NCI-H1417 (cell line): Measurements from ENCODE around the gene CARNS1.
"Not testable (repeated sequence)": the region's sequence is repeated elsewhere in the genome, so short reads cannot be mapped to it uniquely, and the experiment has no call there.

Experiments
- DNase-seq, 3 experiments: peaks; one replicate each; lab custom pipeline; 2025; lab: John Stamatoyannopoulos, UW

CARNS1 gene

DNA sequence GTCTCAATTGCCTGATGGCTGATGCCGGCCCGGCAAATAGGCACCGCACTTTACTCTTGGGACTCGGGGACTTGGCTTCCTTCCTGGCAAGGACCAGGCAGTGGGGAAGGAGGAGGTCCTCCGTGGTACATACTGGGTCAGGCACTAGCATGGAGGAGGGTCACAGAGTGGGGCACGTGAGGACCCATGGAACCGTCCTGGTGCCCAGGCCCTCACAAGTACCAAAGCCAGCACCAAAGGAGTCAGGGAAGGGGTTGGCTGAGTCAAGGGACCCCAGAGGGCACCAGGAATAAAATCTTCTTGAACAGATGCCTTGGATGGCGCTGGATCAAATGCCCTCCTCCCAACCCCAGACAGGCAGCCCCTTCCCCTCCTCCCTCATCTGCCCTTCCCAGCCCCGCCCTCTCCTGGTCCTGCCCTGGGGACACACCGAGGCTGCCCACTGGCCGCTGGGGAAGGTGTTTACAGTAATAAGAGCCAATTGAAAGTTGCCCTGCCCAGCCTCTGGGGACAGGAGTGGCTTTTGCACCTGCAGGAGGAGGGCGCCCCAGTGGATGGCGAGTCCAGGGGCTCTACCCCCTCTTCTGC, 5.6 kb upstream of the CARNS1 start:
- peak in 2 of 3 experiments; percentile 49 to 53 for DNase-seq

DNA sequence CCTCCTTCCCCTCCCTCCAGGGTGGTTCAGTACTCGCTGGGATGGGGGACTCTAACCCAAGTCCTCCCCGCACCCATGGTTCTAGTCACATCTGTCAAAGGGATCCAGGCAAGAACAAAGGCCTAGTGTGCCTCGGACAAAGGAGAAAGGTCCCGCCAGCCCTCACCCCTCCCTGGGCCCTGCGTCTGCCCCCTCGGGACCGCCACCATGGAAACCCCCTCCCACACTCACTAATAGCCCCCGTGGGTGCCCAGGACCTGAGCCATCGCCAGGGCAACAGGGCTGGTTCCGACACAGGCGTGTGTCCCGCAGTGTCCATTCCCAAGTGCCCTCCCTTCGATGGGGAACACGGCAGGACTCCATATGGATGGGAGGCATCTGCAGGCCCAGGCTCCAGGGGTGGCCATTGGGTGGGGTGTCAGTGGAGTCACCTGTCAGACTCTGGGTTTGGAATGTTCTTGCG, 5.1 kb upstream of the CARNS1 start:
- peak in 1 of 3 experiments; percentile 21 for DNase-seq

DNA sequence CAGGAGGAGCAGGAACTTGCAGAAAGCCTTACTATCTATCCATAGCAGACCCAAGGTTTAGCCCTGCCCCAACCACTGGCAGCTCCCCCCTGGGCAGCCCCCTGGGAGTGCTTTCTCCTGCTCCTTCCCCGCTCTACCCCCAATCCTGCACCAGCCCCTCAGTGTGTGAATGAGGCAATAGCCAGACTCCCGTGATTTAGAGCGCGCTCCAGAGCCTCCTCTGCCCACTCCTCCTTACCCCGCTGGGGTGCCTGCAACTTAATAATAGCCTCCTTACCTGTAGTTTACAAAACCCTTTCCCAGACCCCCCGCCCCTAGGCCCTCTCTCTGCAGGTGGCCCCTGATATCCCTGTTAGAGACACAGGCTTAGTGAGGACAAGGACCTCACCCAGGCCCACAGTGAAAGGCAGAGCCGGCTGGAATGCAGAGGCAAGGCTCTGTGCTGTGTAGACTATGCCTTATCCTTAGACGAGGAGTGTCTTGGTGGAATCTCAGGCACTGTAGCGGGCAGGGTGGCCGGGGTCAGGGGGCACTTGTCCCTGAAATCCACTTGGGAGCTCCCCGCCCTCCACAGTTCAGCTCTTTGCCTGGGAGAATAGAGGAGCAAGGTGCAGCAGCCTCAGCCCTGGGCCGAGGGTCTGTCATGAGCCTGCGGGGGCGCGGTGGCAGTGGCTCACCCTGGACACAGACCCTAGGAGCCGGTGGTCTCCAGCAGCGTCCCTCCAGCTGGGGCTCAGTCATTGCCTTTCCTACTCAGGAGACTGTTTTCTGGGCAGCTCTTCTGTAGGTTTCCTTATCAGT, 4.3 kb upstream of the CARNS1 start:
- peak in 1 of 3 experiments; percentile 45 for DNase-seq

DNA sequence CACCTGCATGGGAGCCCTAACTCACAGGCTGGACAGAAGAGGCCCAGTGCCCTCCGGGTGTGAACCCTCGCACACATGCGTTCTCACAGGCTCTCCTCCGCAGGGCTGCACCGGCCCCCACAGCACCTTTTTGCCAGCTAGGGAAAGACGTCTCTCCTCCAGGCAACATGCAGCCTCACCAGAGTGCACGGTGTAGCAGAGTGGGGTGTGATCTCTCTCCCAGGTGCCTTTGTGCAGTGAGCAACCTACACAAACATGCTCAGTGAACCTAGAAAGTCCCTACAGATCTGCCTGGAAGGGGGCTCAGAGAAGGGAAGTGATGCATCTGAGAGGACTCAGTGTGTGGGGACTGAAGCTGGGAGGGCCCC, 3.7 kb upstream of the CARNS1 start:
- DNase-seq, result no peak

DNA sequence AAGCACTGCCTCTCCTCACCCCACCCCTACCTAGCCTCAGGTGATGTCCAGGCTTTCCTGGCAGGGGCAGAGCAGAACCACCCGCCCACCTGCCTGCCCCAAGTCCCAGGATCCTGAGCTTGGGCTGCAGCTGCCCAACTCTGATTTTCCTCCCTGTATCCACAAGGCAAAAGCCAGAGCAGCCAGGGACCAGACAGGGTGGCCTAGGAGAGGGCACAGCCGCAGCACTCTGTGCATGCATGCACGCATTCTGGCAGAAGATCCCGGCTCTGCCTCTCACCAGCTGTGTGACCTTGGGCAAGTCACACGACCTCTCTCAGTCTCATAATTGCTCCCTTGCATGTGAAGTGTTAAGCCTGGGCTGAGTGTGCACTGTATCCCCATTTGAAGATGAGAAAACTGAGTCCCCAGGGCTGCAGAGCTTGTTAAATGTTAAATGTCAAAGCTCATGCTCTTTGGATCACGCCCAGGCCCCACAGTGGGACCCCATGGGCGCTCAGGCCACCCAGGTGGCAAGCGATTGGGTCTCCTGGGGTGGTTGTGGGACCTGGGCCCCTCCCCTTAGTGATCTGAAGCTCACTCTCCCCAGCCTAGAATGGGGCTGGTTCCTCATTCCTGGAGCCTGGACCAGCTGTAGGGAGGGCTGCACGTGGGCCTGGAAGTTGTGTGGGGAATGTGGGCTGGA, 2.8 kb upstream of the CARNS1 start:
- no peak for DNase-seq

DNA sequence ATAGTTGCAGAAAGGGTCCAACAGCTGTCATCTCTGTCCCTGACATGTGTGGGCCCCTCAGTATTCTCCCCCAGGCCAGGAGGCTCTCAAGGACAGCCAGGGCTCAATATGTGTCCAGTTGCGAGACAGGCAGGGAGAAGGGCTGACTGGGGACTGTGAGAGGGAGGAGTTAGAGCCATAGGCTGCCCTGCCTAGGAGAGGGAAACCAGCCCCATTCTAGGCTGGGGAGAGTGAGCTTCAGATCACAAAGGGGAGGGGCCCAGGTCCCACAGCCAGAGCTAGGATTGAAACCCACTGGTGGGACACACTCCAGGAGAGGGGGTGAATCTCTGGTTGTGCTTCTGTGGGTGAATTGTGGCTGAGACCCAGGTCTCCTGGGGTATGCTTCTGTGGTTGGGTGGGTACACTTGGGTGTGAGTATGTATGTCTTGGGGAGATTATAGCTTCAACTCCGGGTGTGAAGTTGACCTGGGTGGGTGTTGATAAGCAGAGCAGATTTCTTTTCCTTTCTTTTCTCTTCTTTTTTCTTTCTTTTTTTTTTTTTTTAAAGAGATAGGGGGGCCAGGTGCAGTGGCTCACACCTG, 2.1 kb upstream of the CARNS1 start:
- no peak for DNase-seq

DNA sequence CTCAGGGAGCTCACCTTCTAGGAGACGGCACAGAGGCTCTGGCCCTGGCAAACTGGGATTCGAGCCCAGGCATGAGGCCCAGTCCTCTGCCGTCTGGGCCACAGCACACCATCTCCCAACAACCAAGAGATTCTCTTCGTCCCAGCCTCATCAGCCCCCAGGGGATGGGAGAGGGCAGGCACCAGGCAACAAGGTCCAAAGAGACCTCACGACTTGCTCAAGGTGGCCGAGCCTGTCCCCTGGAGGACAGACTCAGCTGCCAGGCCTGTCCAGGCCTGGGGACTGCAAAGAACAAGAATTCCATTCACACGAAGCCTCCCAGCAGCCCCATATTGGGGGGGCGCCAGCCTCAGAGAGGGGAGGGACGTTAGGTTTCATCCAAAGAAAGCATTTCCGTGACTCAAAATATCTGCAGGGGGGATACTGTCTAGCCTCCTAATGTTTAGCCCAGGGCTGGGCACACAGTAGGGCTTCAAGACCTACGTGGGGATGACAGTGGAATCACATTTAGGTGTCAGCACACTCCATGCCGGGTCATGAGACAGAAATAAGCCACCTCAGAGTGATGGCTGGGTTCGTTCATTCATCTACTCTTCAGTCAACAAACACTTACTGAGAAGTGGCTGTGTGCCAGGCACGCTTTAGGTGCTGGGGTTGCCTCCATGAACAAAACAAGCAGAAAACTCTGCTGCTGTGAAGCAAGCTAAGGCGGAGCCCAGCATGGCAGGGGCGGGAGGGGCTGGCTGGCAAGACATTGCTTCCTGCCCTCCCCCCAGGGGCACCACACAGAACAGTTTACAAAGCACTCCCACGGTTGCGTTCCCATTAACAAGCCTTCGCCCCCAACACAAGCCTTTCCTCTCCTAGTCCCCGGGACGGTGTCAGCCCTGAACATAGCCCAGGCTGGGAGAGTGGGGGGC, 1.2 kb downstream of the CARNS1 start:
- peak; percentile 10 to 57 (median 30) for DNase-seq

DNA sequence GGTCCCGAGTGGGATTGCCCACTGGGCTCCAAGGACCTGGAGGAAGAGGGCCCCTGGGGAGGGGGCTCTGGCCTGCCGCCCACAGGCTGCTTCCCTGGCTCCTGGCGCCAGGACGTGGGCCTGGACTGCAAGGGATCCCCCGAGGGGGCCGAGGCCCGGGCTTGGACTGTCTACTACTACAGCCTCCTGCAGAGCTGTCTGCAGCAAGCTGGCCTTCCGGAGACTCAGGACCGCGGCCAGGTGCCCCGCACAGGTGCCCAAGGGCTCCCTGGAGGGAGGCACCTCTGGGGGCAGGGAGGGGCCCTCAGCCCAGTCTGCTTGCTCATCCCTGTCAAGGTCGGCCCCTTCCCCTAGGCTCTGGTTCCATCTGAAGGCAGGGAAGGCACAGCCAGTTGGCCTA, 1.9 kb downstream of the CARNS1 start:
- no peak for DNase-seq

DNA sequence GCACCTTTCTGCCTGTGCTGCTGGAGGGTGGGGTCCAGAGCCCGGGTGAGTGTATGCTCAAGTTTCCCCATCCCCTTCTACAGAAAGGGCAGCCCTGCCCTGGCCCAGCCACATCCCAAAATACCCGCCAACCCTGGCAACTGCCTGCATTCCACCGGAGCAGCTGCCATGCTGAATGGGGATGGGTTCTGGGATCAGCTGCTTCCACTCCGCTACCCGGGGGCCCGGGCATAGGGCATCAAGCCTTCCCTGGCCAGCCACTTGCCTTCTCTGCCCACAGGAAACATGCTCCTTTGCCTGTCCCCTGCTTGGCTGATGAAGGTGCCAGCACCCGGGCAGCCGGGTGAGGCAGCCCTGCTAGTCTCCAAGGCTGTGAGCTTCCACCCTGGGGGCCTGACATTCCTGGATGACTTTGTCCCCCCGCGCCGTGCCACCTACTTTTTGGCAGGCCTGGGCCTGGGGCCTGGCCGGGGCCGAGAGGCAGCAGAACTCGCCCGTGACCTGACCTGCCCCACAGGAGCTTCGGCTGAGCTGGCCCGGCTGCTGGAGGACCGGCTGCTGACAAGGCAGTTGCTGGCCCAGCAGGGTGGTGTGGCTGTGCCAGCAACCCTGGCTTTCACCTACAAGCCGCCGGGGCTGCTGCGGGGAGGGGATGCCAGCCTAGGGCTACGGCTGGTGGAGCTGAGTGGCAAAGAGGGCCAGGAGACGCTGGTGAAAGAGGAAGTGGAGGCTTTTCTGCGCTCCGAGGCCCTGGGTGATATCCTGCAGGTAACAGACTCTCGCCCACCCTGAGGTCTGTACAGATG, 3.2 kb downstream of the CARNS1 start:
- DNase-seq, result no peak

DNA sequence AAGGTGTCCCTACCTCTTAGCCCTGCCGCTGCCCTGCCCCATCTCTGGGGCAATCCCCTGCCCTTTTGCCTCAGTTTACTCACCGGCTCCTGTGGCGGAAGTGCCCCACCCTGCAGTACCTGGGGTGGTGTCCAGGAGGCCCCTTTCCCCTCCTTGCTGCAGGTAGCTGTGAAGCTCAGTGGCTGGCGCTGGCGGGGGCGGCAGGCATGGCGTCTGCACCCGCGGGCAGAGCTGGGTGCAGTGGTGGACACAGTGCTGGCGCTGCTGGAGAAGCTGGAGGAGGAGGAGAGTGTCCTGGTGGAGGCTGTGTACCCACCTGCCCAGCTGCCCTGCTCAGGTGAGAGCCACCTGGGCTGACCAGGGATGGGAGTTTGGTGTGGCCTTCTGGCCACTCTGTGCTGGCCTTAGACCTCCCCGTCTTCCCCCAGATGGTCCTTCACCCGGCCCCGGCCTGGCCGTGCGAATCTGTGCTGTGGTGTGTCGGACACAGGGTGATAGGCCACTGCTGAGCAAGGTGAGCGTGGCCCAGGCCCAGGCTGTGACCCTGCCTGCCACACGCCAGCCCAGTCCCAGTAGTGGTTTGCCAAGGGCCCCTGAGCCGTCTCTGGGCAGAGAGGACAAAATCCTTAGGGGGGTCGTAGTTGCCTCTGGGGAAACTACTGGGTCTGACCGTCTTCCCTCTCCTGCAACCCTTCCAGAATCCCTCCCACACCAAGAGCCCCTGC, 4.0 kb downstream of the CARNS1 start:
- DNase-seq, result no peak

DNA sequence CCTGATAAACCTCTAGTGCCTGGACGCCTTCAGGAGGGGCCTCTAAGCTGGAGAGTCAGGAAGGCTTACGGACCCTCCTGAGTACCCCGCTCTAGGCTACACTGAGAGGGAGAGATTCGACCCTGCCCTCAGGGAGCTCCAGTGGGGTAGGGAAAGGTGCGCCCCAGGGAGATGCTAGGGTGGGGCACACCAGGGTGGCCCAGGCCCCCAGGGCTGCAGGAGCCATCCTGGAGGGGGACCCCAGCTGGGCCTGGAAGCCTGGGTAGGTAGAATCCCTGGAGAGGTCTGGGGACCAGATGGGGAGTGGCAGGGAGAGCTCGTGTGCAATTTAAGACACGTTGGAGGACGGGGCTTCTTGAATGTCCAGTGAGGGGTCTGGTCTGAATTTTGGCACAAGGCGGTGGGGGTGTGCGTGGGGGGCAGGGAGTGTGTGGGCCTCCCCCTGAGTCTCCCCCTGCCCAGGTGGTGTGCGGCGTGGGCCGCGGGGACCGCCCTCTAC, 4.7 kb downstream of the CARNS1 start:
- DNase-seq, result no peak

DNA sequence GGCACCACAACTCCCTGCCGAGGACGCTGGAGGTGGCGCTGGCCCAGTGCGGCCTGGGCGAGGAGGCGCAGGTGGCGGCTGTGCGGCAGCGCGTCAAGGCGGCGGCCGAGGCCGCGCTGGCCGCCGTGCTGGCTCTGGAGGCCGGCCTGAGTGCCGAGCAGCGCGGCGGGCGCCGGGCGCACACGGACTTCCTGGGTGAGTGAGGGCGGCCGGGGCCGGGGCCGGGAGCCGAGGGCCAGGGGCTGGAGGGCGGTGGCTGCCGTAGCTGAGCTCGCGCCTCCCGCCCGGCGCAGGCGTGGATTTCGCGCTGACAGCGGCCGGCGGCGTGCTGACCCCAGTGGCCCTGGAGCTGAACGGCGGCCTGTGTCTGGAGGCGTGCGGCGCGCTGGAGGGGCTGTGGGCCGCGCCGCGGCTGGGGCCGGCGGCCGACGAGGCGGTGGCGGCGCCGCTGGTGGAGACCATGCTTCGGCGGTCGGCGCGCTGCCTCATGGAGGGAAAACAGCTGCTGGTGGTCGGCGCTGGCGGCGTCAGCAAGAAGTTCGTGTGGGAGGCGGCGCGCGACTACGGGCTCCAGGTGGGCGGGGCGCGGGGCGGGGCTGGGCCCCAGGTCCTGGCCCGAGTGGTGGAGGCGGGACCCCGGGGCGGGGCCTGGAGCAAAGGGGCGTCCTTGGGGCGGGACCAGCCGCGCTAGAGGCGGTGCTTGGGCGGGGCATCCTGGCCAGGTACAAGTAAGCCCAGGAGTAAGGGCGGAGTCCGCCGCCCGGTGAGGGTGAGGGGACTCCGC, 5.4 kb downstream of the CARNS1 start:
- DNase-seq, result peak; percentile 94 to 97 (median 97)

DNA sequence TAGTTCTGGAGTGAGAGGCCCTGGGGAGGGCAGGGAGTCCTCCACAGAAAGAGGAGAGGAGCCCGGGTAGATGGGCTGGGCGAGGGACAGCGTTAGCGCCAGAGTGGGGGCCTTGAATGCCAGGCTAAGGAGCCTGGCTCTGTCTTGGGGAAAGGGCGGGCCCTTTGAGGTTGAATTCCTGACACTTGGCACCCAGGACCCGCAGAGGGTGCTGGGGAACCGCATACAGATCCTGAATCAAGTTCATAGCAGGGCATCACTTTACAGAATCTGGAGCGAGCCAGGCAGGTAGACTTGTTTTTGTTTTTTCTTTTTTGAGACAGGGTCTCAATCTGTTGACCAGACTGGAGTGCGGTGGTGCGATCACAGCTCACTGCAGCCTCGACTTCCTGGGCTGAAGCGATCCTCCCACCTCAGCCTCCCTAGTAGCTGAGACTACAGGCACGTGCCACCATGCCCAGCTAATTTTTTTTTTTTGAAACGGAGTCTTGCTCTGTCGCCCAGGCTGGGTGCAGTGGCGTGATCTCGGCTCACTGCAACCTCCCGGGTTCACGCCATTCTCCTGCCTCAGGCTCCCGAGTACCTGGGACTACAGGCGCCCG, 6.1 kb downstream of the CARNS1 start:
- no peak for DNase-seq

DNA sequence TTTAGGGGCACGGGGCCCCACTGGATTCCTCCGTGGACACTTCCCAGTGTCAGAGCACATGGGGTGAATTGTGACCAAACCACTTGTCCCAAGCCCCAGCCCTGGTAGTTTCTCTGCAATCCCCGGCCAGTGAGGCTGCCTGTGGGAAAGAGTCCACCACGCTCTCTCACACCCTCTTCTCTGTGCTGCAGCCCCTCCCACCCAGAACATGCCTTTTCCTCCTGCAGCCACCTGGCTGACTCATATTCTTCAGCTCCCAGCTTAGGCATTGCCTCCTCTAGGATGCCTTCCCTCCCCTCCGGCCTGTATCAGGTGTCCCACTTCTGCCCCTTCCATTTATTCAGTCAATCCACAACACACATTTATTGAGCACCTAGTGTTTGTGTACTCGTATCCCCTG, 7.4 kb downstream of the CARNS1 start:
- DNase-seq, result no peak

DNA sequence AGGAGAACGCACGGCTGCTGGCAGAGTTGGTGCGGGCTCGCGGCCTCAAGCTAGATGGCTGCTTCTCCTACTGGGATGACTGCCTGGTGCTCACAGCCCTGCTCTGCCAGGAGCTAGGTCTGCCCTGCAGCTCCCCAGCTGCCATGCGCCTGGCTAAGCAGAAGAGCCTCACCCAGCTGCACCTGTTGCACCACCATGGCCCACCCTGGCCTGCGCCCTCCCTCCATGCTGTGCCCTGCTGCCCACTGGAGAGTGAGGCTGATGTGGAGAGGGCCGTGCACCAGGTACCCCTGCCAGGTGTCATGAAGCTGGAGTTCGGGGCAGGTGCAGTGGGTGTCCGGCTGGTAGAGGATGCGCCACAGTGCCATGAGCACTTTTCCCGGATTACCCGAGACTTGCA, 8.0 kb downstream of the CARNS1 start:
- DNase-seq, result no peak

DNA sequence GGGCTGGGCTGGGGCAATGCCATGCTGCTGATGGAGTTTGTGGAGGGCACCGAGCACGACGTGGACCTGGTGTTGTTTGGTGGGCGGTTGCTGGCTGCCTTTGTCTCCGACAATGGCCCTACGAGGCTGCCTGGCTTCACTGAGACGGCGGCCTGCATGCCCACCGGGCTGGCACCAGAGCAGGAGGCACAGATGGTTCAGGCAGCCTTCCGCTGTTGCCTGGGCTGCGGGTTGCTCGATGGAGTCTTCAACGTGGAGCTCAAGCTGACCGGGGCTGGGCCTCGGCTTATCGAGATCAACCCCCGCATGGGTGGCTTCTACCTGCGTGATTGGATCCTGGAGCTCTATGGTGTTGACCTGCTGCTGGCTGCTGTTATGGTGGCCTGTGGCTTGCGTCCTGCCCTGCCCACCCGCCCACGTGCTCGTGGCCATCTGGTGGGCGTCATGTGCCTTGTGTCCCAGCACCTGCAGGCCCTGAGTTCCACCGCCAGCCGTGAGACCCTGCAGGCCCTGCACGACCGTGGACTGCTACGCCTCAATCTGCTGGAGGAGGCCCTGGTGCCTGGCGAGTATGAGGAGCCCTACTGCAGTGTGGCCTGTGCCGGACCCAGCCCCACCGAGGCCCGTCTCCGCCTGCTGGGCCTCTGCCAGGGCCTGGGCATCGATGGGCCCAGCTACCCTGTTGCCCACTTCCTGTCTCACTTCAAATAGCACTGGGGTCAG, 8.6 kb downstream of the CARNS1 start:
- DNase-seq, result no peak

DNA sequence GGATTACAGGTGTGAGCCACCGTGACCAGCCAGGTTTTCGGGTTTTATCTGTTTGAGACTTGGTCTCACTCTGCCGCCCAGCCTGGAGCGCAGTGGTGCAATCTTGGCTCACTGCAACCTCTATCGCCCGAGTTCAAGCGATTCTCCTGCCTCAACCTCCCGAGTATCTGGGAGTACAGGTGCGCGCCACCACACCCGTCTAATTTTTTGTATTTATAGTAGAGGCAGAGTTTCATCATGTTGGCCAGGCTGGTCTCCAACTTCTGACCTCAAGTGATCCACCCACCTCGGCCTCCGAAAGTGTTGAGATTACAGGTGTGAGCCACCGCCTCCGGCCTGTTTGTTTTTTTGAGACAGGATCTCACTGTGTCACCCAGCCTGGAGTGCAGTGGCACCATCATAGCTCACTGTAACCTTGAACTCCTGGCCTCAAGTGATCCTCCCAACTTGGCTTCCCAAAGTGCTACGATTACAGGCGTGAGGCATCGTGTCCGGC, 11.9 kb downstream of the CARNS1 start:
- DNase-seq, result not testable (repeated sequence)
